IPS-15b (cell line): ENCODE data around the gene PMFBP1.

ENCODE experiments used
- H3K27me3 ChIP-seq: one replicate; pipeline ENCODE4 v1.6.1; 2013; ENCODE audit warnings: low read length; ENCODE audit not compliant: control insufficient read depth, insufficient read depth
- H3K36me3 ChIP-seq: one replicate; pipeline ENCODE4 v1.6.1; 2013; ENCODE audit warnings: low read length; ENCODE audit not compliant: control insufficient read depth, insufficient read depth
- H3K4me1 ChIP-seq: one replicate; pipeline ENCODE4 v1.6.1; 2013; ENCODE audit warnings: mild to moderate bottlenecking, low read length; ENCODE audit not compliant: control insufficient read depth, insufficient read depth
- H3K4me3 ChIP-seq: one replicate; pipeline ENCODE4 v1.5.1; 2013; ENCODE audit warnings: low read depth, low read length
- H3K9ac ChIP-seq: one replicate; pipeline ENCODE4 v1.6.1; 2013; ENCODE audit warnings: low read depth, mild to moderate bottlenecking, low read length
- H3K9me3 ChIP-seq: one replicate; pipeline ENCODE4 v1.6.1; 2013; ENCODE audit warnings: mild to moderate bottlenecking, low read length; ENCODE audit not compliant: control insufficient read depth, insufficient read depth

PMFBP1 gene

GRCh38 chr16:72125635-72126428 lies 46.1 kb downstream of the PMFBP1 start:
- Histone ChIP-seq H3K4me3 (no peak overlapping the region), H3K27me3 (peaks cover 2% of the 10 kb centered on the region), H3K9ac (no peak overlapping the region), H3K9me3 (no peaks in the 10 kb centered on the region), H3K36me3 (no peaks in the 10 kb centered on the region), H3K4me1 (peaks cover 5% of the 10 kb centered on the region)

DNA sequence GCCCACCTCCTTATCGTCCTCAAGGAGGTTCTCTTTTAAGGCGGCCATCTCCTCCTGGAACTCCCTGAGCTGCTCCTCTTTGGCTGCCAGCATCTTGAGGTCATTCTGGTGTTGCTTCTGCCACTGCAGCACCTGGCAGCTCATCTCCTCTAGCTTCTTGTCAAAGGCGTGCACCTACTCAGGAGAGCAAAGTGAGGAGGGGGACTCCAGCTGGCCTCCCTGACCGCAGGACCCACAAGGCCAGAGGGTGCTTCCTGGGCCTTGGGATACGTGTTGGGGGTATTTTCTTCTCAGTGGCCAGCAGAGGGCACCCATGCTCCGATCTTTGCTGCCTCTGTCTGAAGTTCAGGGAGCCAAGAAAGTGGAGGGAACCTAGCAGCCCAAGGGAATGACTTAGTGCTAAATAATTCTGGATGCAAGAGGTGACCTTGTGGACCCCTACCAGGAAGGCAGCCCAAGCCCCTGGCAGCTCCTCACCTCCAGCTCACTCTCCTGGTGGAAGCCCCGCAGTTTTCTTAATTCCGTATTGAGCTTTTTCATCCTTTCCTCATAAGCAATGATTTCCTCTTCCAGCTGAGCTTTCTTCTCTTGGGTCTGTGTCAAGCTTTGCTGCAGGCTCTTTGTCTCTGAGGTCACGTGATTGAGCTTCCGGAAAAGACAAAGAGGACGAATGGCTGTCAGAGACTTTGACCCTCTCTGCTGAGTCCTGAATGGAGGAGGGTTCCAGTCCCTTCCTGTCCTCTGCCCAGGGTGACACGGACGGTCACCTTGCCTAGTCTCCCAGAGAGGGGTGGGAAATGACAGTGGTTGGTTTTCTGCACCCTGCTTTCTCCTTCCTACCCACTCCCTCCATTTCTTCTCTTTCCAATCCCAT lies 47.0 kb downstream of the PMFBP1 start:
- H3K27me3 ChIP-seq, result no peaks in the 10 kb centered on the region
- H3K9ac ChIP-seq, result no peak overlapping the region
- H3K4me1 ChIP-seq, result peaks cover 5% of the 10 kb centered on the region
- no peak overlapping the region for H3K4me3 ChIP-seq
- H3K36me3 ChIP-seq, result no peaks in the 10 kb centered on the region
- no peaks in the 10 kb centered on the region for H3K9me3 ChIP-seq

- Histone ChIP-seq H3K4me3 (no peak overlapping the region), H3K36me3 (no peaks in the 10 kb centered on the region), H3K9ac (no peak overlapping the region), H3K4me1 (peaks cover 5% of the 10 kb centered on the region), H3K9me3 (no peaks in the 10 kb centered on the region), H3K27me3 (no peaks in the 10 kb centered on the region)
Measured at GRCh38 chr16:72124148-72124547, 47.8 kb downstream of the PMFBP1 start.

DNA sequence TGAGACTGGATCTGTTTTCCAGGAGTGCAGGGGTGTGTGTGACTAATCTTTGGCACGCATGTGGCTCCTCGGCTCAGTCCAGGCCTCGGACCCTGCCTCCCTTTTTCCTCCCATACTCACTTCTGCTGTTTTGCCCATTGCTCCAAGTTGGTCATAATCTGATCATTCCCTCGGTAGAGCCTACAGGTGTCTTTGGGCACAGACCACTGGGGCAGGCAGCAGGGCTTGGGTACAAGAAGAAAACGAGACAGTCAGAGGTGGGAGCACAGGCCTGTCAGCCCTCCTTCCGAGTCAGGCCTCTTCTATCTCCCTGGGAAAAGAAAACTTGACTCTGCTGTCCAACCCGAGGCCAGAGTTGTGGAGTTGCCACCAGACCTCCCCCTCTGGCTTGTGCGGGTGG lies 48.5 kb downstream of the PMFBP1 start:
- Histone ChIP-seq H3K9ac (no peak overlapping the region), H3K9me3 (no peaks in the 10 kb centered on the region), H3K27me3 (no peaks in the 10 kb centered on the region), H3K4me1 (peaks cover 5% of the 10 kb centered on the region), H3K4me3 (no peak overlapping the region), H3K36me3 (no peaks in the 10 kb centered on the region)

GRCh38 chr16:72122916-72123315 lies 49.0 kb downstream of the PMFBP1 start:
- Histone ChIP-seq H3K9me3 (no peaks in the 10 kb centered on the region), H3K4me3 (no peak overlapping the region), H3K4me1 (peaks cover 5% of the 10 kb centered on the region), H3K27me3 (no peaks in the 10 kb centered on the region), H3K9ac (no peak overlapping the region), H3K36me3 (no peaks in the 10 kb centered on the region)

GRCh38 chr16:72122308-72122707 lies 49.6 kb downstream of the PMFBP1 start:
- Histone ChIP-seq H3K9me3 (no peaks in the 10 kb centered on the region), H3K36me3 (no peaks in the 10 kb centered on the region), H3K9ac (no peak overlapping the region), H3K4me1 (peaks cover 5% of the 10 kb centered on the region), H3K27me3 (no peaks in the 10 kb centered on the region), H3K4me3 (no peak overlapping the region)

- no peaks in the 10 kb centered on the region for H3K27me3 ChIP-seq
- H3K4me1 ChIP-seq, result no peaks in the 10 kb centered on the region
- H3K36me3 ChIP-seq, result no peaks in the 10 kb centered on the region
- no peaks in the 10 kb centered on the region for H3K9me3 ChIP-seq
- H3K9ac ChIP-seq, result no peak overlapping the region
- no peak overlapping the region for H3K4me3 ChIP-seq
Measured at GRCh38 chr16:72120026-72120425, 51.9 kb downstream of the PMFBP1 start.

GRCh38 chr16:72113616-72113945 lies 58.4 kb downstream of the PMFBP1 start:
- no peaks in the 10 kb centered on the region for H3K27me3 ChIP-seq
- peaks cover 33% of the 10 kb centered on the region for H3K36me3 ChIP-seq
- no peak overlapping the region for H3K9ac ChIP-seq
- no peak overlapping the region for H3K4me3 ChIP-seq
- H3K4me1 ChIP-seq, result no peaks in the 10 kb centered on the region
- no peaks in the 10 kb centered on the region for H3K9me3 ChIP-seq

- Histone ChIP-seq H3K4me1 (no peaks in the 10 kb centered on the region), H3K9ac (no peak overlapping the region), H3K36me3 (peaks cover 38% of the 10 kb centered on the region), H3K4me3 (no peak overlapping the region), H3K9me3 (no peaks in the 10 kb centered on the region), H3K27me3 (no peaks in the 10 kb centered on the region)
Measured at GRCh38 chr16:72112906-72113615, 58.9 kb downstream of the PMFBP1 start.

- H3K4me3 ChIP-seq, result no peak overlapping the region
- no peak overlapping the region for H3K9ac ChIP-seq
- H3K36me3 ChIP-seq, result peaks cover 43% of the 10 kb centered on the region
- no peaks in the 10 kb centered on the region for H3K27me3 ChIP-seq
- no peaks in the 10 kb centered on the region for H3K4me1 ChIP-seq
- no peaks in the 10 kb centered on the region for H3K9me3 ChIP-seq
Measured at GRCh38 chr16:72112452-72112792, 59.5 kb downstream of the PMFBP1 start.

DNA sequence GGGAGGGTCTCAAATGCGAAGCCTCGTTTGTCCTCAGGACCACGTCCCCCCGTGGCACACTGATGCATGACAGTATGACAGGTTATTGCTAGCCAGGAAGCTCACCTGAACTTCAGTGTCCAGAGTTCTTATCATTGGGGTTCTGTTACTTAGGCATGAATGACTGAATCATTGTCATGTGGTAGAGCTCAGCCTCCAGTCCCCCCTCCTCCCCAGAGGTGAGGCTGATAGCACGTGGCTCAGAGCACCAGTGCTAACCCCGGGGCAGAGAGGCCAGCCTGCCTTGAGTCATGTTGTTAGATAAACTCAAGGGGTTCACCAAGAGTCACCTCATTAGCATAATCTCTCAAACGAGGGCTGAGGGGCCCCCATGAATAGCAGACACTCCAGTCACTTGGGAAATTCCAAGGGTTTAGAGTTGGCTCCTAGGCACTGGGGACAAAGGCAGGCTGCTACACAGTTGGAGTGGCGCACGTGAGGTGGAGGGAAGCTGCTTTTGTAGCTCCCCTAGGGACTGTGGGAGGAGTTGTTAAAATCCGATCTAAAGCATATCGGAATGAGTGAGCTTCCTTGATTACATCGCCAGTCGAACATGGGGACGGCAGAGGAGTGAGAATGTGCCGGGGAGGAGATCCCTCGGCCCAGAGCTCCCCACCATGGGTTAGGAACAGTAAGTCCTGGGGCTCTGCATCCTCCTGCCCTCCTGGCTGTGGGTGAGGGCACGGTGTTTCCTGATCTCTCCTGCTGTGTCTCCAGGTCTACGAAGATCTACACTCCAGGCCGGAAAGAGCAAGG lies 60.1 kb downstream of the PMFBP1 start:
- Histone ChIP-seq H3K4me1 (no peaks in the 10 kb centered on the region), H3K9ac (no peak overlapping the region), H3K27me3 (no peaks in the 10 kb centered on the region), H3K36me3 (peaks cover 46% of the 10 kb centered on the region), H3K9me3 (no peaks in the 10 kb centered on the region), H3K4me3 (no peak overlapping the region)
